GM23338 (cell line): Measurements from ENCODE around the gene CDH8. TPM values are rescaled to one million over a fixed set of nuclear protein-coding genes. Genes with fewer than 3 reads are reported as not detected.

Source experiments
- ATAC-seq: fragments of 200-7000 bp; cut with Tn5 transposase; 3 replicates; pipeline ENCODE4 v1.9.1; 2020
- DNase-seq: peaks from one replicate; pipeline ENCODE4 v3.0.0-alpha.2; 2015; ENCODE audit warnings: low spot score
- H2AFZ ChIP-seq: fragments of 200-600 bp; sonication (generic); 2 replicates; pipeline ENCODE4 v1.8.0; 2016; ENCODE audit warnings: antibody characterized with exemption, mild to moderate bottlenecking, moderate library complexity
- H3F3A ChIP-seq: fragments of 200-600 bp; sonication (generic); replicated peaks from 2 replicates; pipeline ENCODE4 v1.8.0; 2017; ENCODE audit warnings: antibody characterized with exemption, mixed run types, low read depth
- H3K27ac ChIP-seq: fragments of 200-600 bp; sonication (generic); 2 replicates; pipeline ENCODE4 v1.6.1; 2016; ENCODE audit warnings: low read depth
- H3K27me3 ChIP-seq: fragments of 200-600 bp; sonication (generic); 2 replicates; pipeline ENCODE4 v1.8.0; 2016; ENCODE audit warnings: mild to moderate bottlenecking, mixed run types, moderate library complexity; ENCODE audit not compliant: insufficient read depth
- H3K36me3 ChIP-seq: fragments of 200-600 bp; sonication (generic); 2 replicates; pipeline ENCODE4 v1.8.0; 2016; ENCODE audit warnings: mild to moderate bottlenecking; ENCODE audit not compliant: insufficient read depth
- H3K4me1 ChIP-seq: fragments of 200-600 bp; sonication (generic); 2 replicates; pipeline ENCODE4 v1.8.0; 2016; ENCODE audit warnings: mild to moderate bottlenecking, moderate library complexity; ENCODE audit not compliant: insufficient read depth
- H3K4me2 ChIP-seq: fragments of 200-600 bp; sonication (generic); 2 replicates; pipeline ENCODE4 v1.7.1; 2017; ENCODE audit warnings: mixed run types
- H3K4me3 ChIP-seq: fragments of 200-600 bp; sonication (generic); 2 replicates; pipeline ENCODE4 v1.6.1; 2016; ENCODE audit warnings: mixed run types
- H3K79me2 ChIP-seq: fragments of 200-600 bp; sonication (generic); replicated peaks from 2 replicates; pipeline ENCODE4 v1.8.0; 2017; ENCODE audit warnings: mild to moderate bottlenecking; ENCODE audit not compliant: insufficient read depth
- H3K9me2 ChIP-seq: fragments of 200-600 bp; sonication (generic); 2 replicates; pipeline ENCODE4 v1.8.0; 2017; ENCODE audit not compliant: insufficient read depth
- H4K20me1 ChIP-seq: fragments of 200-600 bp; sonication (generic); replicated peaks from 2 replicates; pipeline ENCODE4 v1.8.0; 2017; ENCODE audit warnings: mild to moderate bottlenecking; ENCODE audit not compliant: insufficient read depth
- H3K27ac Mint-ChIP-seq: 2 replicates; pipeline ENCODE4 v1.8.0; 2020; ENCODE audit warnings: inconsistent platforms, mild to moderate bottlenecking, moderate library complexity, mixed read lengths
- H3K27me3 Mint-ChIP-seq: 3 replicates; pipeline ENCODE4 v1.8.0; 2022; ENCODE audit warnings: low read depth, mild to moderate bottlenecking, moderate library complexity, mixed read lengths, inconsistent platforms; ENCODE audit not compliant: insufficient read depth, poor library complexity
- H3K36me3 Mint-ChIP-seq: 3 replicates; pipeline ENCODE4 v1.8.0; 2021; ENCODE audit warnings: low read depth, mild to moderate bottlenecking, inconsistent platforms, moderate library complexity, mixed read lengths
- H3K4me1 Mint-ChIP-seq: 3 replicates; pipeline ENCODE4 v1.8.0; 2020; ENCODE audit warnings: mild to moderate bottlenecking, inconsistent platforms, mixed read lengths
- H3K4me3 Mint-ChIP-seq: 3 replicates; pipeline ENCODE4 v1.8.0; 2021; ENCODE audit warnings: moderate library complexity, mild to moderate bottlenecking, inconsistent platforms, mixed read lengths
- H3K9me3 Mint-ChIP-seq: 3 replicates; pipeline ENCODE4 v1.8.0; 2020; ENCODE audit warnings: moderate library complexity, mild to moderate bottlenecking, inconsistent platforms, mixed read lengths
- CREB1 ChIP-seq: fragments of 250-450 bp; sonication (Bioruptor Pico); IDR thresholded peaks from 2 replicates; pipeline ENCODE4 v1.5.0; 2020; ENCODE audit warnings: low read depth, mild to moderate bottlenecking, moderate library complexity
- CTCF ChIP-seq, 2 experiments: fragments of 200-600 bp in 1 of 2; sonication (generic) in 1 of 2; conservative IDR thresholded peaks; 2 replicates each; pipeline versions ENCODE4 v1.5.1 to v1.6.1; 2016 to 2017; ENCODE audit warnings: antibody characterized with exemption in 2 of 2, low read depth in 2 of 2, mild to moderate bottlenecking in 2 of 2, moderate library complexity in 1 of 2
- ETS1 ChIP-seq: IDR thresholded peaks from 2 replicates; pipeline ENCODE4 v1.6.1; 2016; ENCODE audit warnings: antibody characterized with exemption
- EZH2 ChIP-seq: fragments of 200-600 bp; sonication (generic); IDR thresholded peaks from one replicate; pipeline ENCODE4 v1.8.0; 2017; ENCODE audit warnings: antibody characterized with exemption, mild to moderate bottlenecking, low read depth; ENCODE audit not compliant: unreplicated experiment
- EZH2phosphoT487 ChIP-seq: fragments of 200-600 bp; sonication (generic); IDR thresholded peaks from one replicate; pipeline ENCODE4 v1.8.1; 2018; ENCODE audit warnings: antibody characterized with exemption; ENCODE audit not compliant: unreplicated experiment
- JUNB ChIP-seq: IDR thresholded peaks from one replicate; pipeline ENCODE4 v1.6.1; 2016; ENCODE audit warnings: antibody characterized with exemption; ENCODE audit not compliant: unreplicated experiment
- REST ChIP-seq: IDR thresholded peaks from one replicate; pipeline ENCODE4 v1.6.1; 2018; ENCODE audit warnings: antibody characterized with exemption; ENCODE audit not compliant: unreplicated experiment
- STAT1 ChIP-seq: IDR thresholded peaks from one replicate; pipeline ENCODE4 v1.6.1; 2016; ENCODE audit warnings: antibody characterized with exemption; ENCODE audit not compliant: unreplicated experiment
- ZNF114 ChIP-seq: fragments of 250-450 bp; sonication (Bioruptor Pico); IDR thresholded peaks from 2 replicates; pipeline ENCODE4 v1.5.0; 2020; ENCODE audit warnings: mild to moderate bottlenecking, moderate library complexity
- ZNF462 ChIP-seq: fragments of 250-450 bp; sonication (Bioruptor Pico); IDR thresholded peaks from 2 replicates; pipeline ENCODE4 v1.5.0; 2020; ENCODE audit warnings: mild to moderate bottlenecking, moderate library complexity
- polyA plus RNA-seq: library from polyadenylated mRNA; unstranded; fragments of >200 nt; fragmentation: Nextera tagmentation; extraction: Ambion mirVana; gene quantifications from 2 replicates; pipeline ENCODE4 v1.2.1, GENCODE V29; 2016
- total RNA-seq: library from RNA; depleted of rRNA; stranded (reverse); fragments of >200 nt; shearing (Covaris generic); gene quantifications from 2 replicates; pipeline ENCODE4 v1.2.3, GENCODE V29; 2014

The CDH8 gene
- total and polyA plus RNA-seq, 2 experiments from 2014 or later = 10.2 to 11.7 TPM

- Histone ChIP-seq H3K4me3 (no peak overlapping the region), H2AFZ (no peak overlapping the region), H3K27me3 (no peaks in the 10 kb centered on the region), H3K9me2 (no peaks in the 10 kb centered on the region), H3F3A (no peaks in the 10 kb centered on the region), H3K27ac (no peak overlapping the region), H3K36me3 (no peaks in the 10 kb centered on the region), H3K4me2 (peak overlapping the region; percentile 17; the same call in 1 of the 2 replicates), H3K4me1 (peaks cover 34% of the 10 kb centered on the region), H3K79me2 (no peaks in the 10 kb centered on the region), H4K20me1 (no peaks in the 10 kb centered on the region)
- TF ChIP-seq EZH2phosphoT487 (no peak), ZNF114 (CRISPR knock-in tag) (no peak), REST (no peak)
- peaks cover 1% of the 10 kb centered on the region for H3K27me3 Mint-ChIP-seq
- ATAC-seq (peak; percentile 83), DNase-seq (peak; percentile 31)
- H3K4me1 Mint-ChIP-seq = peaks cover 46% of the 10 kb centered on the region
- peaks cover 14% of the 10 kb centered on the region for H3K9me3 Mint-ChIP-seq
- peaks cover 13% of the 10 kb centered on the region; the same call in 1 of the 3 replicates for H3K36me3 Mint-ChIP-seq
- no peak overlapping the region for H3K4me3 Mint-ChIP-seq
- H3K27ac Mint-ChIP-seq = no peak overlapping the region
These were observed 14.6 kb upstream of the CDH8 start for GRCh38 chr16:62050793-62051192.

GRCh38 chr16:62046801-62047200 is 10.6 kb upstream of the CDH8 start:
- H3K4me3 ChIP-seq = no peak overlapping the region
- H3K36me3 Mint-ChIP-seq = peaks cover 10% of the 10 kb centered on the region; the same call in 1 of the 3 replicates
- peaks cover 13% of the 10 kb centered on the region for H3K9me3 Mint-ChIP-seq
- TF ChIP-seq JUNB = no peak
- TF ChIP-seq STAT1 = no peak
- no peak for TF ChIP-seq EZH2
- no peak for TF ChIP-seq ZNF462 (CRISPR knock-in tag)
- TF ChIP-seq ETS1 = no peak
- no peak for TF ChIP-seq CTCF (conservative IDR thresholded peaks at IDR 0.05; ENCODE audit: low read depth in 2 of 2)
- TF ChIP-seq CREB1 (CRISPR knock-in tag) = no peak

More at GRCh38 chr16:62046801-62047200, 10.6 kb upstream of the CDH8 start:
- no peak overlapping the region for H2AFZ ChIP-seq
- H3K4me1 ChIP-seq = peaks cover 27% of the 10 kb centered on the region
- no peaks in the 10 kb centered on the region for H3K27me3 ChIP-seq
- no peak overlapping the region for H3K4me2 ChIP-seq
- Mint-ChIP-seq H3K4me3 (no peak overlapping the region), H3K27ac (no peak overlapping the region), H3K4me1 (peaks cover 41% of the 10 kb centered on the region), H3K27me3 (peaks cover 3% of the 10 kb centered on the region)
- no peak for ATAC-seq
- no peak overlapping the region for H3K27ac ChIP-seq
- H4K20me1 ChIP-seq = no peaks in the 10 kb centered on the region
- H3K9me2 ChIP-seq = no peaks in the 10 kb centered on the region
- H3F3A ChIP-seq = no peaks in the 10 kb centered on the region
- no peak for DNase-seq
- no peaks in the 10 kb centered on the region for H3K79me2 ChIP-seq
- H3K36me3 ChIP-seq = no peaks in the 10 kb centered on the region
